ENCODE measurements around the gene SLC38A5. TPM values are rescaled to one million over a fixed set of nuclear protein-coding genes. Genes with fewer than 3 reads are reported as not detected.
"Not testable (repeated sequence)": the region's sequence is repeated elsewhere in the genome, so short reads cannot be mapped to it uniquely, and the experiment has no call there.

Gene SLC38A5
- 4.4 TPM for total RNA-seq
- long read RNA-seq, transcript SLC38A5-210 (16 exons, 2,659 nt), result major isoform, 5 of 13 reads
- long read RNA-seq, partial matches to known transcripts, result 0 of 13 reads
- long read RNA-seq, other reads (novel, unspliced or antisense), result 8 of 13 reads

DNA sequence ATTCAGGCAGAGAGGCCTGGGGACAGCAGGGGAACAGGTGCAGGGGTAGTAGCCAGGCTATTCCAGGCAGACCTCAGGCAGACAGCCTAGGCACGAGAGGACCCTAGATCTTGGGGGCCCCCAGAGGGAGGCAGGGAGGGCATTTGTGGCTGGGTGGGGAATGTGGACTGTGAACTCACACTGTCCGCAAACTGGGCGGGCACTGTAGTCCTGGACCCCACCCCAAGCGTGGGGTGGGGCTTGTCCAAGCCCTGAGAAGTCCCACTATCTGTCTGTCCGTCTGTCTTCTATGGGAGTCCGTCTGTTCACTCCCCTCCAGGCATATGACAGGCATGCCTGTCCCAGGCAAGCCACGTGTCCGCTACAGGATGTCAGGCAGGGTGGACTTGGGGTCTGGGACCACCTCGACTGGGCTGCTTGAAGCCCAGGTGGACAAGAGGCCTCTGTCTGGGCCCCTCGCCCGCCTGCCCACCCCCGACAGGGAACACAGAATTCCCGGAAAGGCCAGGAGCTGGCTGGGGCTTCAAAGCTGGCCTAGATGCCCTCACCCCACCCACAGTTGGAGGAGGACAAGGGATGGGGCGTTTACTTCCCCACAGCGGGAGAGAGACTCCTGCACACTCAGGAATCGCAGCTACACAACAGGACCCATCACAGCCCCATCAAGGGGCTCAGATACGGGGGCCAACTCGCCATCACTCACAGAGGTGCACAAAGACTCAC is at the start of gene SLC38A5:
TSS of gene SLC38A5 (minus strand) at position 151 of the 723 bp plus-strand sequence. CDS start 2,336 bp downstream, outside the sequence.
- no peak for DNase-seq (ENCODE audit: low spot score)

DNA sequence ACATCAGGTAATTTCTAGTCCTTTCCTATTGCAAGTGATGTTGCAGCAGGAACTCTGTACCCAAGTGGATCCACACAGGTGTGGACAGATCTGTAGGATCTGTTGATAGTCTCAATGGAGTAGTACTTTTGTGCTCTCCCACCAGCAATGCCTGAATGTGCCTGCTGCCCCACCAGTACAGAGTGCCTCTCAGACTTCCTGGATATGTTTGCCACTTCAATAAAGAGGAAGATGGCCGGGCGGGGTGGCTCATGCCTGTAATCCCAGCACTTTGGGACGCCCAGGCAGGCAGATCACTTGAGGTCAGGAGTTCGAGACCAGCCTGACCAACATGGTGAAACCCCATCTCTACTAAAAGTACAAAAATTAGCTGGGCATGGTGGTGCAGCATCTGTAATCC is 49.4 kb upstream of the SLC38A5 start:
- not testable (repeated sequence) for DNase-seq (ENCODE audit: low spot score)

DNA sequence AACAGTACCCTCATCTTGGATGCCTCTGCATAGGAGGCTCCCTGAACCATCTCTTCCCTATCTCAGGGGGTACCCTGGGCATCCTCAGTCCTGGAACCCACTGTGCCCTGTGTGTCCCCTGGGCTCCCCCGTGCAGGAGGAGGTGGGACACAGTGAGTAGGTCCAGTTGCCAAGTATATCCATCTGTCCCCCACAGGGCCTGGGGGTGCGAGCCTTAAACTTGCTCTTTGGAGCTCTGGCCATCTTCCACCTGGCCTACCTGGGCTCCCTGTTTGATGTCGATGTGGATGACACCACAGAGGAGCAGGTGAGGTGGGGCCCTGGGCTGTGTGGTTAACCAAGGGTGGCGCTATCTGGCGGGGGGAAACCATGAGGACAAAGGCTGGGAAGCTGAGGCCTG is 46.9 kb upstream of the SLC38A5 start:
- DNase-seq (ENCODE audit: low spot score), result no peak

DNA sequence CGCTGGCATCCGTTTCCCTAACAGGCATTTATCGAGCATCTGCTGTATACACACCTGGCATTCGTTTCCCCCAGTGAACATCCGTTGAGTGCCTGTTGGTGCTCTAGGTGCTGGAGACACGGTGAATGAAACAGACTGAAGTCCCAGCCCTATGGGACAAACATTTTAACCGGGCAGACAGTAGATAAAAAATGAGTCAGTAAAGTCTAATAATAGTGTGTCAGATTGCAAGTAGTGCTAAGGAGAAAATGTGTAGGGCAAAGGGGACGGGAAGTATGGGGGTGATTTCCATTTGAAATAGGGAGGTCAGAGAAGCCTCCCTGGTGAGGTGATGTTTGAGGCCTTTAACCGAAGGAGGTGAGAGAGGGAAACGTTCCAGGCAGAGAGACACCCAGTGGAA is 46.2 kb upstream of the SLC38A5 start:
- DNase-seq (ENCODE audit: low spot score), result no peak

DNA sequence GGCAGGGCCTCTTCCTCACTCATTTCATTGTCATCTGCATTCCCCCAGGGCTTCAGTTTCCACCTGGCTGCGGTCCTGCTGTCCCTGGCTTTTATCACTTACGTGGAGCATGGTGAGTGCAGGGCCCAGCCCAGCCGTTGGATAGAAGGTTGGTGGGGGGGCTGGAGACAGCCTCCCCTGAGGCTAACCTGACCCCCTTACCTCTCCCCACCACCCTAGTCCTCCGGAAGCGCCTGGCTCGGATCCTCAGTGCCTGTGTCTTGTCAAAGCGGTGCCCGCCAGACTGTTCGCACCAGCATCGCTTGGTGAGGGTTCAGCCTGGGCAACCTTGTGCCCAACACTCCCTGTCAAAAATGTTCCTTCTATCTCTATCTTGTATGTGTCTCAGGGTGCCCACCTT is 45.8 kb upstream of the SLC38A5 start:
- no peak for DNase-seq (ENCODE audit: low spot score)

DNA sequence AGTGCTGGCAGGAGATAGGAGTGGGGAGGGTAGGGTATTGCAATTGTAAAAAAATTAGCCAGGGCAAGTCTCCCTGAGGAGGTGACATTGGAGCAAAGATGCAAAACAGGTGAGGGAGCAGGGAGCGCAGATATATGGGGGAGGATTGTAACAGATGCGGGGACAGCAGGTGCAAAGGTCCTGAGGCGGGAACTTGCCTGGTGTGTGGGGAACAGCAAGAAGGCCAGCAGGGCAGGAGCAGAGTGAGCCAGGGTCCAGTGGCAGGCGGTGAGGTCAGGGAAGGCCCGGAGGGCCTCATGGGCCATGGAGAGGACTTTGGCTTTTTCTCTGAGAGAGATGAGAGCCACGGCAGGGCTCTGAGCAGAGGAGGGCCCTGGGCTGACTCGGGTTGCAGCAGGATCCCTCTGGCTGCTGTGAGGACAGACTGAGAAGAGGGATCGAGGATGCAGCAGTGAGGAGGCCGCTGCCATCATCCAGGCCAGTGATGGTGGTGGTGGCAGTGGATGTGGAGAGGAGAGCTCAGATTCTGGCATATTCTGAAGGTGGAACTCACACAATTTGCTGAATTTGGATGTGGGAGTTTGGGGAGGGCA is 44.9 kb upstream of the SLC38A5 start:
- DNase-seq (ENCODE audit: low spot score), result no peak

DNA sequence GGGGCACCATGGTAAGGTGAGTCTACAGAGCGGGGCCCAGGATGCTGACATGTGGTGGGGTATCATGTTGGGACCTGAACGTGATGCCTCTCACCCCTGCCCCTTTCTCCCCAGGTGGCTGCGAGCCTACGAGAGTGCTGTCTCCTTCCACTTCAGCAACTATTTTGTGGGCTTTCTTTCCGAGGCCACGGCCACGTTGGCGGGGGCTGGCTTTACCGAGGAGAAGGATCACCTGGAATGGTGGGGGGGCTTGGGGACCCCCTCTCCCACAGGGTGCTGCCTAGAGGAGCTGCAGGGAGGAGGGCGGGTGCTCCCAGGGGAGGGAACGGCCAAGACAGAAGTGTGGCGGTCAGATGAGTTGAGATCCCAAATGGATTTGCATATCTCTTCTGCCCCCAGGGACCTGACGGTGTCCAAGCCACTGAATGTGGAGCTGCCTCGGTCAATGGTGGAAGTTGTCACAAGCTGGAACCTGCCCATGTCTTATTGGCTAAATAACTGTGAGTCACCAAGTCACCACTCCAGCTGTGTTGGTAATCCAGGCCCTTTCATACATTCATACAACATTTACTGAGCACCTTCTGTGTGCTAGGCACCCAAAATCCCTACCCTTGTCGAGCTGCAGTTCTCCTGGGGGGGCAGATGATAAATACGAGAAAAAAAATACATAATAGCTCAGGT is 44.2 kb upstream of the SLC38A5 start:
- no peak for DNase-seq (ENCODE audit: low spot score)

DNA sequence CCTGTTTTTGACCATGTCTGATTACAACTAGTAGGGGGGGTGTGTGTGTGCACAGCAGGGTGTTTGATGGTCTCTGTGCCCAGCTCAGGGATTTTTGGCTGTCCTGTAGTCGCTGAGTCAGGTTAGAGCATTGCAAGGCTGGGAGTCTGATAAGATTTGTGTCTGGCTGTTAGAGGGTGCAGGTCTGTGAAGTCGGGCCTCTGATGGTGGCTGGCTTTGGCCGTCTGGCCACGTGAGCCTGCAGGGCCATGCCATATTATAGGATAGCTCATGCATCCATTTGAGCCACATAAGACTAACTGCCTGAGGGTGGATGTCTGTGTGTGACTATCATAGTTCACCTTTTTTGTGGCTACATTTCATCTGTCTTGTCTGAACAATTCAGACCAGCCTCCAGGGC is 43.6 kb upstream of the SLC38A5 start:
- no peak for DNase-seq (ENCODE audit: low spot score)

DNA sequence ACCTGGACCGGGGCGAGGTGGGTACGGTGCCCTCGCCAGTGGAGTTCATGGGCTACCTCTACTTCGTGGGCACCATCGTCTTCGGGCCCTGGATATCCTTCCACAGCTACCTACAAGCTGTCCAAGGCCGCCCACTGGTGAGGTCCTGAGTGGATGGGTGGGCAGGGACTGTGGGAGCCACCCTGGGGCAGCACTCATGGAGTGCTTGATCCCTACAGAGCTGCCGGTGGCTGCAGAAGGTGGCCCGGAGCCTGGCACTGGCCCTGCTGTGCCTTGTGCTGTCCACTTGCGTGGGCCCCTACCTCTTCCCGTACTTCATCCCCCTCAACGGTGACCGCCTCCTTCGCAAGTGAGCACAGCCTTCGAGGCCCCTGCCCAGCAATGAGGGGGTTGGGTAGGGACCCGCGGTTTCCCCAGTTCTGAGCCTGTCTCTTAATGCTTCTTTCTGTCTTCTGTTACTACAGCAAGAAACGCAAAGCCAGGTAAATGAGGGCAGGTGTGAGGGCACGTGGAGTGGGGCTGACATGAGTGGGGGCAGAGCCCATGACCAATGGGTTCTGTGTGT is 42.4 kb upstream of the SLC38A5 start:
- DNase-seq (ENCODE audit: low spot score), result no peak

DNA sequence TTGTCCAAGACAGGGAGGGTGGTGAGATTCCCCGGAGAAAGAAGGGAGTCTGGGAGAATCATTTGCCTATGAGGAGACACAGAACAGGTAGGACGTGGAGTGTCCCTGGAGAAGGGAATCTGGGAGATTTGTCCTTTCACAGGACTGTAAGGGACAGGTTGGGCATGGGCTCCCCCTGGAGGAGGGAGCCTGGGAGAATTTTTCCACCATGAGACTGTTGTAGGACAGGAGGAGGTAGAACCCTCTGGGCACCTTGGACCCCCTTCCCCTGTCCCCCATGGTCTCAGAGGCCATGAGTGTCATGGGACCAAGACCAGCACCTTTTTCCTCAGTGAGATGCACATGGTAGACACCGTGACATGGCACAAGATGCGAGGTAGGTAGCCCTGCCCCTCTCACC is 41.5 kb upstream of the SLC38A5 start:
- no peak for DNase-seq (ENCODE audit: low spot score)

DNA sequence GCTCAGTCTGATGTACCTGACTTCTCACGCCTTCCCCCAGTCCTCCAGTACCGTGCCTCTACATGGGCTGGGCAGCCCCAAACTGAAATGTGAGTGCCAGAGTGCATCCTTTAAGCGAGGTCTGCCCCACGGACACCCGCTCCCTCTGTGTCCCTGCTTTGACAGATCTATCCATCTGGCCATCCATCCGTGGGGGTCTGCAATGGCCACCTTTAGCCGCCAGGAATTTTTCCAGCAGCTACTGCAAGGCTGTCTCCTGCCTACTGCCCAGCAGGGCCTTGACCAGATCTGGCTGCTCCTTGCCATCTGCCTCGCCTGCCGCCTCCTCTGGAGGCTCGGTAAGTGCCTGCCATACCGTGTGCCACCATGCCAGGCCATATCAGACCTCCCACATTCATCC is 39.6 kb upstream of the SLC38A5 start:
- DNase-seq (ENCODE audit: low spot score), result no peak

DNA sequence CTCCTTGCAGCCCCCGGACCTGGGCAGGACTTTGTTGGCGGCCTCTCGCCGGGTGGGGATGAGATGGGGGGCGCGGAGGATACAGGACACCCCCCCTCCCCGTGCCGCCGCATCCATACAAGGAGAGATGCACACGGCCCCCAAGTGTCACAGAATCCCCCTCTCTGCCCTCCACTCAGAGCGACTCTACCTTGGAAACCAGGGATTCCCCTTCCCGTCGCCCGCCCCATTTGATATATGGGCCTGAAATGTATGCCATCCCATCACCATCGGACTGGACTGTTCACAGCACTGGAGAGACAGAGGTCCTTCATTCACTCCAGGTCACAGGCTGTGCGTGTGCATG is 39.2 kb upstream of the SLC38A5 start:
- no peak for DNase-seq (ENCODE audit: low spot score)

DNA sequence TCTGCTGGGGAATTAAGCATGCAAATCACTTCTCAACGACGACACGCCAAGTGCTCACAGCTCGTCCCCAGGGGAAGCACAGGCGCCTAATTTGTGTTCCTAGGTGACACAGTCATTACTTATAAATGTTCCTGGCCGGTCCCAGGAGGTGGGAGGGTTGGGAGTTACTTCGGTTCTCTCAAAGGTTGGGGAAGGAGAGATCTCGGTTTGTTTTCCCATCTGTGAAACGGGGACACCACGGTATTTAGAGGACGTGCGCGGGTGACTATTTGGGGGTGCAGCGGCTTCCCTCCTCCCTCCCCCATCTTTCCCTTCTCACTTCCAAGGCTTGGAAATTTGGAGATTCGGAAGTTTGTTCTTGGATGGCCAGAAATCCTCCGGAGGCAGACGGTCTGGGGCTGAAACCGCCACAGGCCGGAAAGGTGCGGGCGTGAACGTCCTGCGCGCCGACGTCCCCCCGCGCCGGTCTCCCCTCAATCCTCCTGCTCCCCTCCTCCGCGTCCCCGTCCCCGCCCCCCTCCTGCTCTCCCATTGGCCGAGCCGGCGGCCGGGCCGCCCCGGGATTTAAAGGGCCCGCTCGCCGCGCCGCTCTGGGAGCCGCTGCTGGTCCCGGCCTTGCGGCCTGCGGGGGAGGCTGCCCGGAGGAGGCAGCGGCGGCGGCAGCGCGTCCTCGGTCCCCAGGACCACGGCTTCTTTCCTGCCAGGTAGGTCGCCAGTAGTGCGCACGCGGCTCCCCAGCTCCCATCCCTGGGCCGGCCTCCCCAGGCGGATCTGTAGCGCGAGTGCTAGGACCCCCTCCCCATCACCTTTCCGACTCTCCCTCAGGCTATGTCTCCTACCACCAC is 38.6 kb upstream of the SLC38A5 start, which contains the start of gene PORCN:
TSS of gene PORCN (plus strand) at position 593 of the 845 bp plus-strand sequence. CDS start 829 bp downstream, outside the sequence.
- peak; percentile 93 for DNase-seq (ENCODE audit: low spot score)

DNA sequence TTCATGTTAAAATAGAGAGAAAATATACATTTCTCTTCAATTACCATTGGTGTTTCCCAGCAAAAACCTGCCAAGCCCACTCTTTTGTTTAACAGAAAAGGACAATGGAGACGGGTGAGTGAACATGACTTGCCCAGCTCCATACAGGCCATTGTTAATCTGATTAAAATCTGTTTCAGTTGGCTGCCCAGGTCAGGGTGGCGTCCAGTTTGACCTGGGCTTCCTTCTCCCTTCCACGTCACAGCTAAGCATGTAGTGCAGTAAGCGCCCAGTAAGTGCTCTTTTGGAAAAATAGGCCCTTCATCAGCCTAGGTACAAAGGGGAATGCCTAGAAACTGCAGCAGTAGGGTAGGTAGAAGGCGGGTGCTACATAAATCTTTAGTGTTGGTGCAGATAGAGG is 37.2 kb upstream of the SLC38A5 start:
- DNase-seq (ENCODE audit: low spot score), result no peak

DNA sequence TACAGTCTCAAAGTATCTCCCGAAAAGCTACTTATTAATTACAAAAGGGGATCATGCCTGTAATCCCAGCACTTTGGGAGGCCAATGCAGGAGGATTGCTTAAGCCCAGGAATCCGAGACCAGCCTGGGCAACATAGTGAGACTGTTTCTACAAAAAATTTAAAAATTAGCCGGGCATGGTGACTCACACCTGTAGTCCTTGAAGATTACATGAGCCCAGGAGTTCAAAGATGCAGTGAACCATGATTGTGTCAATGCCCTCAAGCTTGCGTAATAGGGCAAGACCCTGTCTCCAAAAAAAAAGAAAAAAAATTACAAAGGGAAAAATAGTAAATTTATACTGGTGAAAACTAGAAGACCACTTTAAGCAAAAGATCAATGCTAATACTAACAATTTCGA is 35.4 kb upstream of the SLC38A5 start:
- no peak for DNase-seq (ENCODE audit: low spot score)

DNA sequence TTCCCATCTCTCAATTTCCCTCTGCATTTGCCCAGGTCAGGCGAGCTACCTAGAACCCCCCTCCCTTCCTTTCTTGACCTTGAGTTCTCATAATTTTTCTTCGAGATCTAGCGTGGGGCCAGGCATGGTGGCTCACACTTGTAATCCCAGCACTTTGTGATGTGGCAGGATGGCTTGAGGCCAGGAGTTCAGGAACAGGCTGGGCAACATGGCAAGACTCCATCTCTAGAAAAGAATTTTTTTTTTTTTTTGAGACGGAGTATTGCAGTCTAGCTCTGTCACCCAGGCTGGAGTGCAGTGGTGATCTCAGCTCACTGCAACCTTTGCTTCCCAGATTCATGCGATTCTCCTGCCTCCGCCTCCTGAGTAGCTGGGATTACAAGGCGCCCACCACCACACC is 34.2 kb upstream of the SLC38A5 start:
- DNase-seq (ENCODE audit: low spot score), result no peak

DNA sequence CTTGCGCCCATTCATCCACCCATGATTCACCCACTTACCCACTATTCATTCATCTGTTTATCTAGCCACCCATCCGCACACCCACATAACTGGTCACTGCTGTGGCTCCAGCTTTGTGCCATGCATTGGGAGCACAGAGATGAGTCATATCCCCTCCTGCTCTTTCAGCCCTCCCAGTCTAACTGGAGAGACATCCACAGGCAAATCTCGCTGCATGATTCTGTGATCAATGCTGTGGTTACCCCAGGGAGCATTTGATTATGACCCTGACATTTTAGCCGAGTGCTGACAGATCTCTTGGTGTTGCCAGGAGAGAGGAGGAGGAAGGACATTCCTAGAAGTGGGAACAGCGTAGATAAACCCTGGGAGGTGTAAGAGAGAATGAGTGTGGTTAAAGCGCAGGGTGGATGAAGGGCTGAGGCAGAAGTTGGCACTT is 28.3 kb upstream of the SLC38A5 start:
- DNase-seq (ENCODE audit: low spot score), result no peak

DNA sequence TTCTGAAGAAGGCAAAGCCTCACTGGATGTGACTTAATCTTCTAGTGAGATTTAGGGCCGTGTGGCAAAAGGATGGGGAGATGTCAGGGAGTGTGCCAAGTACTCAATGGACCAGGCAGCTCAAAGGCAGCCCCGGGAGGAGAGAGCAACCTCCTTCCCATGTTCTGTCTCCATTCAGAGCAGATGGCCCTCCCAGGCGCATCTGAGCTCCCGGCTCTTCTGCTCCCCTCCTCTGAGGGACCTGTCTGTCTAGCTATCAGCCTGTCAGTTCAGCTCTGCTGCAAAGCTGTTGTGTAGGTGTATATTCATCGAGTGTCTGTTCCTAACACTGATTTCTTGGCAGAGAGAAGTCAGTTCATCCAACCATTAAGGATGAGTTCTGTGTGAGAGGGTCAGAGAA is 27.8 kb upstream of the SLC38A5 start:
- DNase-seq (ENCODE audit: low spot score), result no peak

DNA sequence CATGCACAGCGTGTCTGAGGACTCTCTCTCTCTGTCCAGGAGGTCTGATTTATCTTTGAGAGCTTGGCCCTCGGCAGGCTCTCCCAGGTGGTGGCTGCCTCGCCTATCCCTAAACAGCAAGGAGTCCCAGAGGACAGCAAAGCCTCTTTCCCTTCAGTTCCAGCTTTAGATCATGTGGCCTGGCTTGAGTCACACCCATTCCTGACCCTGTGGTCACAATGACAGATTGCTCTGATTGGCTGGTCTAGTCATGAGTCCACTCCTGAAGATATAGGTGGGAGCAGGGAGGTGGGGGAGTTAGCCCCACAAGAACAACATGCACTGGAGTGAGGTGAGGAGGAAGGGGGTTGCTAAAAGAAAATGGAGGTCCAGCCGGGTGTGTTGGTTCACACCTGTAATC is 26.6 kb upstream of the SLC38A5 start:
- DNase-seq (ENCODE audit: low spot score), result no peak

DNA sequence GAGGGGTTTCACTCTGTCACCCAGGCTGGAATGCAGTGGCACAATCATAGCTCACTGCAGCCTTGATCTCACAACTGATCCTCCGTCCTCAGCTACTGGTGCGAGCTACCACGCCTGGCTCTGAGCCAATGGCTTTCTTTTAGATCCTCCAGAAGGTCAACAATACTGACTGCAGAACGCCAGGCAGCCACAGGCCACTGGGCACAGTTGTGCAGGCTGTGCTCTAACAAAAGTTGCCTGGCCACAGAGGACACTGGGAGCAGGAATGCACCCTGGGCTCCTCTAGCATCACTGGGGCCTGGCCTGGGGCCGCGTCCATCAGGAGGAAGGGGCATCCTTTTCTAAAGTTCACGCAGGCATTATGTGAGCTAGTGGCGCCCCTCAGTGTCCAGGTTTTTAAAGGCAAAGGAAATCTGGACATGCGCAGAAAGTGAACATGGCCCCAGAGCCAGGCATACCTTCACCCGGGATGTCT is 23.9 kb upstream of the SLC38A5 start:
- no peak for DNase-seq (ENCODE audit: low spot score)
